DND-41 (cell line): Measurements from ENCODE around the gene RASD2.
A peak's percentile ranks its signal among the peaks of the same experiment; 100 is the strongest.
"Not testable (repeated sequence)": the region's sequence is repeated elsewhere in the genome, so short reads cannot be mapped to it uniquely, and the experiment has no call there.

ENCODE experiments used
- ATAC-seq: fragments of 200-7000 bp; cut with Tn5 transposase; 3 replicates; pipeline ENCODE4 v1.9.1; 2021; ENCODE audit warnings: low read depth; ENCODE audit not compliant: insufficient read depth
- DNase-seq: peaks from one replicate; pipeline ENCODE4 v3.0.0-alpha.2; 2020
- H2AFZ ChIP-seq: 2 replicates; pipeline ENCODE4 v1.6.0; 2012; ENCODE audit warnings: low read depth, low read length
- H3K27ac ChIP-seq: 2 replicates; pipeline ENCODE4 v1.5.1; 2012; ENCODE audit warnings: low read length, inconsistent platforms
- H3K27me3 ChIP-seq: fragments of 200-600 bp; sonication (generic); 2 replicates; pipeline ENCODE4 v1.6.0; 2012; ENCODE audit warnings: low read length, mild to moderate bottlenecking, inconsistent platforms; ENCODE audit not compliant: insufficient read depth, poor library complexity
- H3K36me3 ChIP-seq: 2 replicates; pipeline ENCODE4 v1.5.1; 2012; ENCODE audit warnings: low read length, inconsistent platforms; ENCODE audit not compliant: insufficient read depth
- H3K4me1 ChIP-seq: 2 replicates; pipeline ENCODE4 v1.5.1; 2012; ENCODE audit warnings: mild to moderate bottlenecking, low read length; ENCODE audit not compliant: insufficient read depth
- H3K4me2 ChIP-seq: 2 replicates; pipeline ENCODE4 v1.6.0; 2012; ENCODE audit warnings: mild to moderate bottlenecking, moderate library complexity, low read length, inconsistent platforms; ENCODE audit not compliant: insufficient read depth
- H3K4me3 ChIP-seq, 2 experiments: fragments of 200-600 bp in 1 of 2; shearing (Covaris generic) in 1 of 2; 2 replicates each; pipeline ENCODE4 v1.5.1; 2012 to 2016; ENCODE audit warnings: inconsistent platforms in 2 of 2, low read length in 2 of 2, mild to moderate bottlenecking in 2 of 2, low read depth in 1 of 2, moderate library complexity in 1 of 2
- H3K79me2 ChIP-seq: 2 replicates; pipeline ENCODE4 v1.6.0; 2012; ENCODE audit warnings: low read length, inconsistent platforms; ENCODE audit not compliant: insufficient read depth
- H3K9ac ChIP-seq: 2 replicates; pipeline ENCODE4 v1.6.0; 2012; ENCODE audit warnings: low read depth, mild to moderate bottlenecking, inconsistent platforms, low read length, moderate library complexity
- H3K9me3 ChIP-seq: 2 replicates; pipeline ENCODE4 v1.5.1; 2012; ENCODE audit warnings: low read length, moderate library complexity, mild to moderate bottlenecking, inconsistent platforms; ENCODE audit not compliant: insufficient read depth, severe bottlenecking
- H4K20me1 ChIP-seq: 2 replicates; pipeline ENCODE4 v1.6.0; 2012; ENCODE audit warnings: low read length; ENCODE audit not compliant: insufficient read depth
- EZH2 ChIP-seq: IDR thresholded peaks from 3 replicates; pipeline ENCODE4 v1.6.1; 2012; ENCODE audit warnings: borderline replicate concordance, low read depth, mild to moderate bottlenecking, moderate library complexity, low read length, inconsistent platforms; ENCODE audit not compliant: severe bottlenecking
- TF ChIP-seq, protein P1 (sequence below): IDR thresholded peaks from 2 replicates; pipeline ENCODE4 v1.5.1; 2012; ENCODE audit warnings: borderline replicate concordance, low read length, moderate library complexity, mild to moderate bottlenecking; ENCODE audit not compliant: poor library complexity, severe bottlenecking; ENCODE audit errors: extremely low read depth

Gene RASD2, protein sequence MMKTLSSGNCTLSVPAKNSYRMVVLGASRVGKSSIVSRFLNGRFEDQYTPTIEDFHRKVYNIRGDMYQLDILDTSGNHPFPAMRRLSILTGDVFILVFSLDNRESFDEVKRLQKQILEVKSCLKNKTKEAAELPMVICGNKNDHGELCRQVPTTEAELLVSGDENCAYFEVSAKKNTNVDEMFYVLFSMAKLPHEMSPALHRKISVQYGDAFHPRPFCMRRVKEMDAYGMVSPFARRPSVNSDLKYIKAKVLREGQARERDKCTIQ

DNA sequence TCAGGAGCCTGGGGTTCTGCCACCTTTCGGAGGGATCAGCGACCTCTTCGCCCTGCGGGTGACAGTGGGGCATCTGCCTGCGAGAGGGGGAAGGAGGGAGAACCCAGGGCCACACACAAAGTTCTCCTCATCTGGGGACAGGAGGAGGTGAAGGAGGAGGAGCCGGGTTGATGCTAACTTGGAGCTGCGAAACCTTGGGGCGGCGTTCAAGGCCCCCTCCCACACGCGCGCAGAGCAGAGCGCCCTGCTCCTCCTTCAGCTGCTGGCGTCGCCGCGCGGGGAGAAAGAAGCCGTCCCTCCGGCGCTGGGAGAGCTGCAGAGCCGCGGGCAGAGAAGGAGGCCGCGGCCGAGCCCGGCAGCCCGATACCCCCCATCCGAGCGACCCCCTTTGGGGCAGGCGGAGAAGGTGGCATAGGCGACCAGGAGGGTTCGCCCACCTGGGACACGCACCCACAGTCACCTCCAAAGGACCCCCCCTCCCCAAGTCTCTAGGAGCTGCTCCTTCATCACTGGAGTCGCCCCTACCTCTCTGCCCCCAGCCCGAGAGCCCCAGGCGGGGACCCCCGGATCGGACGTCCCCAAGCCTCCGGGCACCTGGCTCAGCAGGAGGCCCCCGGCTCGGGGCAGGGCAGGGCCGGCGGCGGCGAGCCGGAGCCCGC, at the start of gene RASD2:
Gene RASD2, plus strand, starts transcription at position 237 of the 659 bp plus-strand sequence. CDS start 5,979 bp downstream, outside the sequence.
- H3K9me3 ChIP-seq = no peaks in the 10 kb centered on the region
- peaks cover 16% of the 10 kb centered on the region for H3K4me1 ChIP-seq
- H3K4me3 ChIP-seq = peak within 1 kb of the TSS in 1 of 2 experiments; percentile 57; a peak in 3 of 4 replicates
- H3K9ac ChIP-seq = peak within 1 kb of the TSS; percentile 16; the same call in 1 of the 2 replicates
- H3K27me3 ChIP-seq = peaks cover 26% of the 10 kb centered on the region
- peak within 1 kb of the TSS; percentile 95 for H3K4me2 ChIP-seq
- no peak within 1 kb of the TSS for H3K27ac ChIP-seq
- peak within 1 kb of the TSS; percentile 47; the same call in 1 of the 2 replicates for H2AFZ ChIP-seq
- no peaks in the 10 kb centered on the region for H3K36me3 ChIP-seq
- no peaks in the 10 kb centered on the region for H3K79me2 ChIP-seq
- DNase-seq = peak; percentile 52
- H4K20me1 ChIP-seq = peaks cover 35% of the 10 kb centered on the region
- ATAC-seq = peak; percentile 60
- TF ChIP-seq, protein P1, sequence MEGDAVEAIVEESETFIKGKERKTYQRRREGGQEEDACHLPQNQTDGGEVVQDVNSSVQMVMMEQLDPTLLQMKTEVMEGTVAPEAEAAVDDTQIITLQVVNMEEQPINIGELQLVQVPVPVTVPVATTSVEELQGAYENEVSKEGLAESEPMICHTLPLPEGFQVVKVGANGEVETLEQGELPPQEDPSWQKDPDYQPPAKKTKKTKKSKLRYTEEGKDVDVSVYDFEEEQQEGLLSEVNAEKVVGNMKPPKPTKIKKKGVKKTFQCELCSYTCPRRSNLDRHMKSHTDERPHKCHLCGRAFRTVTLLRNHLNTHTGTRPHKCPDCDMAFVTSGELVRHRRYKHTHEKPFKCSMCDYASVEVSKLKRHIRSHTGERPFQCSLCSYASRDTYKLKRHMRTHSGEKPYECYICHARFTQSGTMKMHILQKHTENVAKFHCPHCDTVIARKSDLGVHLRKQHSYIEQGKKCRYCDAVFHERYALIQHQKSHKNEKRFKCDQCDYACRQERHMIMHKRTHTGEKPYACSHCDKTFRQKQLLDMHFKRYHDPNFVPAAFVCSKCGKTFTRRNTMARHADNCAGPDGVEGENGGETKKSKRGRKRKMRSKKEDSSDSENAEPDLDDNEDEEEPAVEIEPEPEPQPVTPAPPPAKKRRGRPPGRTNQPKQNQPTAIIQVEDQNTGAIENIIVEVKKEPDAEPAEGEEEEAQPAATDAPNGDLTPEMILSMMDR = no peak
- peak; percentile 17 for TF ChIP-seq EZH2

DNA sequence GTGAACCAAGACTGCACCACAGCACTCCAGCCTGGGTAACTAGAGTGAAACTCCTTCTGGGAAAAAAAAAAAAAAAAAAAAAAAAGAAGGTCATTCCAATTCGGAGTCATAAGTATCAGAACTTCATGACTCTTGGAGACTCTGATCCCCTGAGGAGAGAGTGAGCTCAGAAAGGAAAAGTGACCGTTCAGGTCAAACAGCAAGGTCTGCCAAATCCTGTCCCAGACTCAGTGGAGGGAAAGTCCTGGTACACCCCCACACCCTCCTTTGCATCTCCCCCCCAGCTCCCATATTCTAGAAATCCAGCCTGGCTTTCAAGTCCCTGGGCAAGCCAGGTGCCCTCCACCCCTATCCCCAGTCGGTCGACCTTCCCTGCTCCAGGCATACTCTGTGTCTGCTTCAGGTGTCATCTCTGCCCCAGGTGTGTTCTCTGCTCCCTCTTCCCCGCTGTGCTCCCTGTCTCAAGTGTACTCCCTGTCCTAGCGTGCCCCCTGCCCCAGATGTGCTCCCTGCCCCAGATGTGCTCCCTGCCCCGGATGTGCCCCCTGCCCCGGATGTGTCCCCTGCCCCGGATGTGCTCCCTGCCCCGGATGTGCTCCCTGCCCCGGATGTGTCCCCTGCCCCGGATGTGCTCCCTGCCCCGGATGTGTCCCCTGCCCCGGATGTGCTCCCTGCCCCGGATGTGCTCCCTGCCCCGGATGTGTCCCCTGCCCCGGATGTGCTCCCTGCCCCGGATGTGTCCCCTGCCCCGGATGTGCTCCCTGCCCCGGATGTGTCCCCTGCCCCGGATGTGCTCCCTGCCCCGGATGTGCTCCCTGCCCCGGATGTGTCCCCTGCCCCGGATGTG, 49.3 kb upstream of the RASD2 start:
- not testable (repeated sequence) for H4K20me1 ChIP-seq, H3K4me3 ChIP-seq, H3K27me3 ChIP-seq, H2AFZ ChIP-seq, H3K4me2 ChIP-seq, H3K36me3 ChIP-seq, ATAC-seq, H3K79me2 ChIP-seq, H3K9ac ChIP-seq, H3K4me1 ChIP-seq, H3K9me3 ChIP-seq, DNase-seq, H3K27ac ChIP-seq

DNA sequence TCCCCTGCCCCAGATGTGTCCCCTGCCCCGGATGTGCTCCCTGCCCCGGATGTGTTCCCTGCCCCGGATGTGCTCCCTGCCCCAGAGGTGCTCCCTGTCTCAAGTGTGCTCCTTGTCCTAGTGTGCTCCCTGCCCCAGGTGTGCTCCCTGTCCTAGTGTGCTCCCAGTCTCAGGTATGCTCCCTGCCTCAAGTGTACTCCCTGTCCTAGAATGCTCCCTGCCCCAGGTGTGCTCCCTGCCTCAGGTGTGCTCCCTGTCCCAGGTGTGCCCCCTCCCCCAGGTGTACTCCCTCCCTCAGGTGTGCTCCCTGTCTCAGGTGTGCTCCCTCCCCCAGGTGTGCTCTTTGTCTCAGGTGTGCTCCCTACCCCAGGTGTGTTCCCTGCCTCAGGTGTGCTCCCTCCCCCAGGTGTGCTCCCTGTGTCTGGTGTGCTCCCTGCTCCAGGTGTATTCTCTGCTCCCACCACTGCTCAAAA, 48.7 kb upstream of the RASD2 start:
- no peak for DNase-seq
- no peak overlapping the region for H3K27ac ChIP-seq
- no peaks in the 10 kb centered on the region for H3K27me3 ChIP-seq
- H2AFZ ChIP-seq = no peak overlapping the region
- no peak for ATAC-seq
- H3K9me3 ChIP-seq = no peaks in the 10 kb centered on the region
- no peaks in the 10 kb centered on the region for H3K4me1 ChIP-seq
- H3K9ac ChIP-seq = no peak overlapping the region
- no peak overlapping the region for H3K4me3 ChIP-seq
- no peak overlapping the region for H3K4me2 ChIP-seq
- no peaks in the 10 kb centered on the region for H3K79me2 ChIP-seq
- peaks cover 3% of the 10 kb centered on the region; the same call in 1 of the 2 replicates for H4K20me1 ChIP-seq
- no peaks in the 10 kb centered on the region for H3K36me3 ChIP-seq
- TF ChIP-seq, protein P1 = no peak
- TF ChIP-seq EZH2 = no peak
